Caco-2 (cell line): Measurements from ENCODE around the gene OTOG. TPM values are rescaled to one million over a fixed set of nuclear protein-coding genes. Genes with fewer than 3 reads are reported as not detected.

Experiments
- BruUV-seq: library from RNA; stranded (reverse); fragments of 400-500 nt; replicated peaks from 2 replicates; lab custom pipeline; 2021; lab: Mats Ljungman, UMichigan
- CTCF ChIA-PET: fragments of 300-600 bp; sonication (Branson Sonifier 250); formaldehyde crosslinking; loops from one replicate; lab custom pipeline; 2022; ENCODE audit warnings: antibody characterized with exemption; lab: Charles Lee
- POLR2A ChIA-PET: fragments of 300-600 bp; sonication (Branson Sonifier 250); formaldehyde crosslinking; loops from one replicate; lab custom pipeline; 2022; ENCODE audit warnings: antibody characterized with exemption; lab: Charles Lee
- DNase-seq, 2 experiments: peaks; one replicate each; pipeline versions ENCODE4 v3.0.0 to v3.0.0-alpha.2; 2020 to 2022
- H3K27me3 ChIP-seq: replicated peaks from 2 replicates; pipeline ENCODE4 v1.6.0; 2011; ENCODE audit warnings: low read length; ENCODE audit not compliant: control insufficient read depth, insufficient read depth
- H3K36me3 ChIP-seq: 2 replicates; pipeline ENCODE4 v1.5.1; 2011; ENCODE audit warnings: low read length; ENCODE audit not compliant: control insufficient read depth, insufficient read depth
- H3K4me1 ChIP-seq: fragments of 250-450 bp; sonication (Bioruptor Pico); 2 replicates; pipeline ENCODE4 v1.5.1; 2020; ENCODE audit warnings: mild to moderate bottlenecking
- H3K4me3 ChIP-seq: 2 replicates; pipeline ENCODE4 v1.5.1; 2011; ENCODE audit warnings: low read depth, mild to moderate bottlenecking, control low read depth, low read length
- H3K9me3 ChIP-seq: fragments of 250-450 bp; sonication (Bioruptor Pico); 2 replicates; pipeline ENCODE4 v1.5.1; 2020; ENCODE audit warnings: mild to moderate bottlenecking, moderate library complexity
- H3K27ac Mint-ChIP-seq: one replicate; pipeline ENCODE4 v1.8.0; 2022; ENCODE audit warnings: mixed read lengths; ENCODE audit not compliant: unreplicated experiment
- H3K27me3 Mint-ChIP-seq: one replicate; pipeline ENCODE4 v1.8.0; 2022; ENCODE audit warnings: mixed read lengths; ENCODE audit not compliant: insufficient read depth, unreplicated experiment
- H3K36me3 Mint-ChIP-seq: one replicate; pipeline ENCODE4 v1.8.0; 2022; ENCODE audit warnings: mild to moderate bottlenecking, mixed read lengths; ENCODE audit not compliant: insufficient read depth, unreplicated experiment
- H3K4me1 Mint-ChIP-seq: one replicate; pipeline ENCODE4 v1.8.0; 2022; ENCODE audit warnings: low read depth, mixed read lengths; ENCODE audit not compliant: unreplicated experiment
- H3K4me3 Mint-ChIP-seq: one replicate; pipeline ENCODE4 v1.8.0; 2022; ENCODE audit warnings: mild to moderate bottlenecking, moderate library complexity, mixed read lengths; ENCODE audit not compliant: unreplicated experiment
- H3K9me3 Mint-ChIP-seq: one replicate; pipeline ENCODE4 v1.8.0; 2022; ENCODE audit warnings: mixed read lengths; ENCODE audit not compliant: unreplicated experiment
- CTCF ChIP-seq, 2 experiments: fragments of 200-600 bp in 1 of 2; IDR thresholded peaks; 1 replicate in 1 of 2; 2 replicates in 1 of 2; pipeline versions ENCODE4 v1.5.1 to v1.8.0; 2011 to 2022; ENCODE audit warnings: antibody characterized with exemption in 1 of 2, control low read depth in 1 of 2, inconsistent platforms in 1 of 2, low read depth in 1 of 2, low read length in 1 of 2, mild to moderate bottlenecking in 1 of 2, moderate library complexity in 1 of 2; ENCODE audit not compliant: insufficient read depth in 1 of 2, severe bottlenecking in 1 of 2, unreplicated experiment in 1 of 2
- intact Hi-C: fragments of 100-400 bp; cut with micrococcal nuclease; formaldehyde crosslinking; loops from one replicate; pipeline ENCODE4 v1.10.0; 2022; ENCODE audit not compliant: unreplicated experiment
- total RNA-seq: library from RNA; stranded (reverse); gene quantifications from 2 replicates; pipeline ENCODE4 v1.2.3, GENCODE V29; 2022

The OTOG gene
- total RNA-seq, 1 experiment from 2014 or later: 0.95 TPM

- ChIA-PET CTCF (interaction anchor here (0.8 kb wide), 1 partner anchor 14 kb away, joined by 3 read pairs; no protein-coding TSS in a partner anchor), POLR2A (no interaction called here)
- Histone ChIP-seq H3K36me3 (no peaks in the 10 kb centered on the region), H3K4me3 (no peak overlapping the region), H3K9me3 (no peaks in the 10 kb centered on the region), H3K4me1 (peaks cover 9% of the 10 kb centered on the region), H3K27me3 (no peaks in the 10 kb centered on the region)
- Mint-ChIP-seq H3K27me3 (no peaks in the 10 kb centered on the region), H3K36me3 (peaks cover 5% of the 10 kb centered on the region), H3K4me3 (no peak overlapping the region), H3K27ac (no peak overlapping the region), H3K9me3 (no peaks in the 10 kb centered on the region), H3K4me1 (peaks cover 2% of the 10 kb centered on the region)
- peak in 1 of 2 experiments; percentile 24 for DNase-seq
- TF ChIP-seq CTCF (IDR thresholded peaks at IDR 0.05; ENCODE audit: insufficient read depth in 1 of 2, low read depth in 1 of 2, low read length in 1 of 2, severe bottlenecking in 1 of 2, unreplicated experiment in 1 of 2): no peak
- intact Hi-C loops: no loop called here
- BruUV-seq: no TSS peak
These were observed 5.6 kb downstream of the OTOG start for GRCh38 chr11:17552392-17553248.

- peak in 1 of 2 experiments; percentile 21 for DNase-seq
- Histone ChIP-seq H3K4me3 (no peak overlapping the region), H3K27me3 (no peaks in the 10 kb centered on the region), H3K36me3 (no peaks in the 10 kb centered on the region), H3K9me3 (no peaks in the 10 kb centered on the region), H3K4me1 (peaks cover 10% of the 10 kb centered on the region)
- peaks cover 2% of the 10 kb centered on the region for H3K4me1 Mint-ChIP-seq
- no TSS peak for BruUV-seq
- no peaks in the 10 kb centered on the region for H3K27me3 Mint-ChIP-seq
- POLR2A ChIA-PET: no interaction called here
- no peak for TF ChIP-seq CTCF (IDR thresholded peaks at IDR 0.05; ENCODE audit: insufficient read depth in 1 of 2, low read depth in 1 of 2, low read length in 1 of 2, severe bottlenecking in 1 of 2, unreplicated experiment in 1 of 2)
- no peak overlapping the region for H3K4me3 Mint-ChIP-seq
- CTCF ChIA-PET: interaction anchor here (0.8 kb wide), 1 partner anchor 14 kb away, joined by 3 read pairs; no protein-coding TSS in a partner anchor
- intact Hi-C loops: no loop called here
- H3K9me3 Mint-ChIP-seq: no peaks in the 10 kb centered on the region
- H3K27ac Mint-ChIP-seq: no peak overlapping the region
- peaks cover 5% of the 10 kb centered on the region for H3K36me3 Mint-ChIP-seq
These were observed 6.1 kb downstream of the OTOG start for GRCh38 chr11:17553249-17553546.

GRCh38 chr11:17554487-17554886 is 7.4 kb downstream of the OTOG start:
- CTCF ChIA-PET: interaction anchor here (1.1 kb wide), 1 partner anchor 9 kb away, joined by 4 read pairs; no protein-coding TSS in a partner anchor

More at GRCh38 chr11:17554487-17554886, 7.4 kb downstream of the OTOG start:
- Histone ChIP-seq H3K9me3 (no peaks in the 10 kb centered on the region), H3K36me3 (no peaks in the 10 kb centered on the region), H3K4me3 (no peak overlapping the region), H3K27me3 (no peaks in the 10 kb centered on the region), H3K4me1 (peaks cover 23% of the 10 kb centered on the region)
- no peak for TF ChIP-seq CTCF (IDR thresholded peaks at IDR 0.05; ENCODE audit: insufficient read depth in 1 of 2, low read depth in 1 of 2, low read length in 1 of 2, severe bottlenecking in 1 of 2, unreplicated experiment in 1 of 2)
- peak in 1 of 2 experiments; percentile 32 for DNase-seq
- no peak overlapping the region for H3K27ac Mint-ChIP-seq
- H3K9me3 Mint-ChIP-seq: no peaks in the 10 kb centered on the region
- POLR2A ChIA-PET: no interaction called here
- peaks cover 7% of the 10 kb centered on the region for H3K4me1 Mint-ChIP-seq
- no TSS peak for BruUV-seq
- H3K27me3 Mint-ChIP-seq: no peaks in the 10 kb centered on the region
- peaks cover 1% of the 10 kb centered on the region for H3K36me3 Mint-ChIP-seq
- intact Hi-C loops: no loop called here
- no peak overlapping the region for H3K4me3 Mint-ChIP-seq
